GM03348 (cell line): Measurements from ENCODE around the gene APOA4.

ENCODE experiments used
- DNase-seq: peaks from one replicate; pipeline ENCODE4 v3.0.0; 2012; ENCODE audit warnings: low spot score

Gene APOA4

DNA sequence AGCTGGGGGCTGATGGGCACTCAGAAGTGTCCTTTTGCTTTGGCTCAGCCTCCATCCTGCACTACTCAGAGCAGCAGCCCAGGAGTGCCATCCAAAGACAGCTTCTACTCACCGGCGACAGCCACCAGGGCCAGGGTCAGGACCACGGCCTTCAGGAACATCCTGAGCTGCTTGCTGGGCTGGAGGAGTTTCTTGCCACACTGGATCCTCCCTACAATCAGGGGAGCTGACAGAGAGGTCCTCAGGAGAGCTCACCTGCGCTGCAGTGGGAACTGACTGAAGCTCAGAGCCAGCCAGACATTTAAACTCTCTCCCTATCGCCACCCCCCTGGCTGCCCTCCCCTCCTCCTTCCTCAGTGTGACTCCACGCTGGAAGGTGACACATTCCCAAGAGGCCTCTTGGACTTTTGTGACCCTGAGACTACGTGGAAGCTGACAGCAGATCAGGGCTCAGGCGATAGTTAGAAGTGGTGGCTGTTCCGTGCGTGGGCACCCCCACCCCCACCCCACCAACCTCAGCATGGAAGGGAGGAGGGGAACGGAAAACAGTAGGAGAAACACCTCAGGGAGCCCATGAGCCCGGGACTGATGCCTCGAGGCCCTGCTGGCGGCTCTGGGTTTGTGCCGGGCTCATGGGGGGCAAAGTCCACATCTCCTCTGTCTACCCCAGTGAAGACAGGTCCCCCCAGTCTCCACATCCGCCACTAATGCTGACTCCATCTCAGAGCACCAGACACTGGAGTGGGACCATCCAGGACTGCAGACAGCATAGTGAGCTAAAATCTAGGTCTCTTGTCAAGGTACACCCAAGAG is at the start of gene APOA4:
Gene APOA4, minus strand, starts transcription at position 274 of the 813 bp plus-strand sequence. Its CDS starts 113 bp downstream, at position 161.
- DNase-seq: no peak

DNA sequence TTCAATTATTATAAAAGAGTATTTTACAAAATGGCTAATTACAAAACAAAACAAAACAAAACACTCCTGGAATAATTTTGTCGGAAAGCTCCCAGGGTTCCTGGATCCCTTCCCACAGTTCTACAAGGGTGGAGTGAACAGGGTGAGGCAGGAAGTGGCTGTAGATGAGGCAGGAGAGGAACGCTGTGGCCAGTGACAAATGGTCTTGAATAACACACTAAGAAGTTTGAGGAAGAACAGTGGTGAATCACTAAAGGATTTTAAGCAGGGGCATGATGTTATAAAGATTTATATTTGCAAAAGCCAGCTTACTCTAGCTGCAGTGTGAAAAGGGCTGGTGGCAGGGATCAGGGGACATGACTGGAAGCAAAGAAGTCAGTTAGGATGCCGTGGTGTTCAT is 48.1 kb upstream of the APOA4 start:
- peak; percentile 82 for DNase-seq

DNA sequence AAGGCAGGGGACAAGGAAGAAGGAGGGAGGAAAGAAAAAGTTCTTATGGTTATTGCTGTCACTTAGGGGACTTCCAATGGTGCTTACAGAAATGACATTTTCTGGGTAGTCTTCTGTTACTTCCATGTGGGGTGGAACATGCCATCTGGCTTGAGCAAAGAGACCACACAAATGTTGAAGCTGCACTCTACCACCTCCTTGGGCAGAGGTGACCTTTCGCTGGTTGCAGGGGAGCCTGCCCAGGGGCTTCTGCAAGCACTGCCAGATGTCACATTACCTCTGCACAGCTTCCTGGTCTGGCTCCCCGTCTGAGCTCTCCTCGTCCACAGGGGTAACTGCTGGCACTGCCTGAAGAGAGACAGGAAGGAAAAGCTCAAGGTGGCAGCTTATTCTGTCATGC is 47.0 kb upstream of the APOA4 start:
- DNase-seq: no peak

- DNase-seq: no peak
Observed at GRCh38 chr11:116869610-116870009, 46.5 kb upstream of the APOA4 start.

DNA sequence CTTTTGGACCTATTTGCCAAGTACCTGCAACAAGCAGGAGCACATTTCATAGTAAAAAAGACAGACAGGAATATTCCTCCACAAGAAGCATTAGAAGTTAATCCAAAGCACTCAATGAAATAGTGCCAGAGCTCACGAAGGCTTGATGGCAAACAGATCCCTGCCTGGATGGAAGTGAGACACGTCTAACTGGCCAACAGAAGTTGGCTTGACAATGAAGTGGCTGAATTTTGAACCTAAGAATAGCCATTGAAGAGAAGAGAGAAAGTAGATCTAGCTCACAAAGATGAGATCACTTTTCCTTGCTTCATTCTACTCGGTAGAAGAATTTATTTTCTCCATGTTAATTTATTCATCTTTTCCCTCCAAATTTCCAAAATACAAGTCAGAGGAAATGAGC is 45.0 kb upstream of the APOA4 start:
- no peak for DNase-seq

DNA sequence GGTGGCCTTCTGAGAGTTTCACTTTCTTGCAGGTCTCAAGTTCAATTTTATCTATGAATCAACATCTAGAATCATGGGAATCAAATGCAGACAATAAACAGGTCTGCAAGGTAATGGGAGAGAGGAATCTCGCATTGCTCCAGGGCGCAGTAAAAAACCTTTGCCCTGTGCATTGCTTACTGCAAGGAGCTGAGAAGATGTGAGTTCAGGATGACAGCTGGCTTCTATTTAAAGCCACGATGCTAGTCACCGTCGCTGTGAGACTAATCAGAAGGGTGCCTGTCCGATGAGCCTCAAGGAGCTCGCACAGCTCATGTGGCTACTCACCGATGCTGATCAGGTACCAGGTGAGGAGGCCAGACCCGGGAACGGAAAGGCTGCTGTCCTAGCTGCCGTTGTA is 44.5 kb upstream of the APOA4 start:
- DNase-seq: no peak

- no peak for DNase-seq
Observed at GRCh38 chr11:116866804-116867455, 43.8 kb upstream of the APOA4 start.

GRCh38 chr11:116865696-116866095 is 42.6 kb upstream of the APOA4 start:
- peak; percentile 77 for DNase-seq

- peak; percentile 50 for DNase-seq
Observed at GRCh38 chr11:116864531-116864930, 41.4 kb upstream of the APOA4 start.

DNA sequence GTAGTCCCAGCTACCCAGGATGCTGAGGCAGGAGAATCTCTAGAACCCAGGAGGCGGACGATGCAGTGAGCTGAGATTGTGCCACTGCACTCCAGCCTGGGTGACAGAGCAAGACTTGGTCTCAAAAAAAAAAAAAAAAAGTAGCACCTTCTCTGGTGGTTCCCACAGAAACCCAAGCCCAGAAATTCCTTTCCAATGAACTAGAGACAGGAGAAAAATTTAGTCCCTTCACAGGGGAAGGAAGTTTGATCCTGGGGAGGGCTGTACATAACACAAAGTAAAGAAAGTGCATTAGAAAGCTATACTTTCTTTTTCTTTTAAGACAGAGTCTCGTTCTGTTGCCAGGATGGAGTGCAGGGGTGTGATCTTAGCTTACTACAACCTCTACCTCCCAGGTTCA is 39.8 kb upstream of the APOA4 start:
- peak; percentile 31 for DNase-seq

GRCh38 chr11:116862185-116862584 is 39.1 kb upstream of the APOA4 start:
- no peak for DNase-seq

- peak; percentile 32 for DNase-seq
Observed at GRCh38 chr11:116861539-116861938, 38.4 kb upstream of the APOA4 start.

GRCh38 chr11:116860303-116860702 is 37.2 kb upstream of the APOA4 start:
- no peak for DNase-seq

DNA sequence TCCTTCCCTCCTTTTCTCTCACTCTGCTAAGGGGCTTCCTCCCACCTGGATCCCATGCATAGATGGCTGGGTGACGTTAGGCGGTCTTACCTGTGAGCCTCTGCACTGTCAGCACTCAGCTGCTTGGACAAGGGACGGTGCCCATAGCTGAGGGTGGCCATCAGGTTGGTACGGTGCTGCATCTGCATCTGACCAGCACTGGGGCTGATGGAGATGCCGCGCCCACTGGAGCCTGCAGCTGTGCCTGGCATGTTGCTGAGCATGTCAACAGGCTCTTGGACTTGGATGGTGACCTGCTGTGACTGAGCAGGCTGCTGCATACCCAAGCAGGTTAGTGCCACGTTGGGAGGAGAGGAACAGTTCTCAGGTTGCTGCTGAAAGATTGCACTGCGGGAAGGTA is 36.1 kb upstream of the APOA4 start:
- no peak for DNase-seq

DNA sequence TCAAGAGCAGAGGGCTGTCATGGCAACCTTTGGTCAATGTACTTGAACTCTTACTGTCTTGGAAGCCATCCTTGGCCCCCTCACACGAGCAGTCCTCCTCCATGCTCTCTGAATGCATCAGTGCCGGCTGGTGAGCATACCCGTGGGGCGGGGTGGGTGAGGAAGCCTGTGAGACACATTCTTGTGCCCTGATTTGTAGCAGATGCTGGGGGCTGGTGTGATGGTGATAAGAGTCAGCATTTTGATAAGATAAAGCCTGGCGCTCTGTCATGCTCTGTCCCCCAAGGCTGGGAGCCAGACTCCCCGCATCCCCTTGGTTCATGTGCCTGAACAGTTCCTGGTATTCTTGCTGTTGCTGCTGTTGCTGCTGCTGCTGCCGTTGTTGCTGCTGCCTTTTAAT is 34.8 kb upstream of the APOA4 start:
- DNase-seq: no peak

- peak; percentile 25 for DNase-seq
Observed at GRCh38 chr11:116857316-116857715, 34.2 kb upstream of the APOA4 start.

GRCh38 chr11:116856423-116856822 is 33.3 kb upstream of the APOA4 start:
- DNase-seq: no peak

GRCh38 chr11:116855413-116855812 is 32.3 kb upstream of the APOA4 start:
- DNase-seq: no peak

DNA sequence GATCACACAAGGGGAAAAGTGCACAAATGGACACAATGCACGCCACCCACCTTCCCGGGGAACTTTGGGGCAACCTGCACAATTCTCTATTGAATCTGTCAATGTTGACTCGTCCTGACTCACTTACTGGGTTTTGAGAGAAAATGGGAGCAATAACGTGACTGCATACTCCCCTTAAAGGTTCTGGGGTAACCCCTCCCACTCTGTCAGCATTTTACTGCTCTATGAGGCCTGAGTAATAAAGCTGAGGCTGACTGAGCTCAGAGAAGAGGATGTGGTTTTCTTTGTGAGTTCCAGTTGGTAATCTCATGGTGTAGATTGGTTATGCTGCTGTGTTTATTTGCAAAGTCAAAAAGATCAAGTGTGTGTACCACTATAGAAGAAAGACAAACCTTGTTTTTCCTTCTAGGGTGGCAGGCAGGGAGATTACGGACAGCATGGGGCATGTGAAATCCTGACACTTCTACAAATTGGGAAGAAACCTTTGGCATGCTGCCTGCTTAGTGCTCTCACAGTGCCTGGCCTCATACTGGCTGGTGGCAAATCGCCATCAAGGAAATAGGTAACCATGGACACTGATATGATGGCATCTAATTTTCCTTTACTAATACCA is 30.5 kb upstream of the APOA4 start:
- DNase-seq: peak; percentile 76

DNA sequence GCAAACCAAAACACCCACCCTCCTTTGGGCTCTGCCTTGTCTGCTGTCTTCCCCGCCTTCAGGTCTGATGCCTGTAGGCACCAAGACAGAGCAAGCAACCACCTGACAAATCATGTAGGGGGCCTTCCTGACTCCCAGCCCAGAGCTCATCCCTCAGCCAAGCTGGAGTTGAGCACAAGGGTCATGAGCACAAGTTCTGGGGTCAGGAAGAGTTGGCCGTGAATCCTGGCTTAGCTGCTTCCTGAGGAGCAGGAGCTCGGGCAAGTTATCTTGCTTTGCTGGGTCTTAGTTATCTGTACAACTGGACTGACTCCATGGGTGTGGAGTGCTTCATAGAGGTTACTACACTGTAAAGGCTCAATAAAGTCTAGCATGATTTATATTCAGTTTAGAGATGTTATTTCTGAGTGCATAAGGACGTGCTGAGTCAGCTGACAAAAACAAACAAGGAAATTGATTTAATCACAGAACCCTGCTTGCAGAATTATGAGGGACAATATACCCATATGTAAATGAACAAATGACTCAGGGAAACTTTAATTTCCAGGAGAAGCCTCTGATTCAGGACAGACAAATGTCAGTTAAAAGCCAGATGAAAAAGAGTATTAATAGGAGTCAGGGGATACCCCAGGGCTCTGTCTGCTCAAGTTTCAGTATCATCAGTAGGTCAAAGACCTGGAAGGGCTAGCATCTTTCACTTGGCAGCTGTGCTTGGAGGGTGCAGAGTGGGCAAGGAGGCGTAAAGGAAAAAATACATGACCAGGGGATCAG is 29.3 kb upstream of the APOA4 start:
- DNase-seq: no peak

DNA sequence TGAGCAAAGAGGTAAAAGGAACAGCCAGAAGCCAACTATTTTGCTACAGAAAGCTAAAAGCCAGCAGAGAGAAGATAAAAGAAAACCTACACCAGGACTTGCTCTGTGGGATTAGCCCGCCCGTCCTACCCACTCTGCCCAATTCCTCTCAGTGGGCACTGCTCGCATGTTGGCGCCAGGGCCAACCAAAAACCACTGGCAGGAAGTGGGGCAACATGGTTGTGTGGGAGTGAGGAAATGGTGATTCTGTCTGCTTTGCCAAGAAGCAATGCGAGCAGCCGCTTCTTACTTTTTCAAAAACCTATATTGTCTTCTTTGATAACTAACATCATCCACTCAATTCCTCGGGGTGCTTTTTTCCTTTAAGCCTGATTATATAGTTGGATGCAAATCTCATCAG is 28.5 kb upstream of the APOA4 start:
- DNase-seq: no peak

- no peak for DNase-seq
Observed at GRCh38 chr11:116849486-116849885, 26.4 kb upstream of the APOA4 start.
